Esophagus squamous epithelium (tissue), 5 donors: ENCODE measurements around the gene DFFA. TPM values are rescaled to one million over a fixed set of nuclear protein-coding genes. Genes with fewer than 3 reads are reported as not detected.
A peak's percentile ranks its signal among the peaks of the same experiment; 100 is the strongest.
"Not testable (repeated sequence)": the region's sequence is repeated elsewhere in the genome, so short reads cannot be mapped to it uniquely, and the experiment has no call there.

Experiments used
- DNase-seq: peaks from one replicate; lab custom pipeline; 2025; lab: John Stamatoyannopoulos, UW
- H3K27ac ChIP-seq, 4 donors: fragments of 200-600 bp; sonication (generic); one replicate each; pipeline ENCODE4 v1.5.1; 2016 to 2019; ENCODE audit warnings: mild to moderate bottlenecking in 1 of 4
- H3K27me3 ChIP-seq, 4 donors: fragments of 200-600 bp; sonication (generic); 1 replicate in 3 of 4; 2 replicates in 1 of 4; pipeline versions ENCODE4 v1.5.1 to v1.6.0; 2017 to 2021; ENCODE audit warnings: antibody characterized with exemption in 1 of 4
- H3K36me3 ChIP-seq, 3 donors: fragments of 200-600 bp; sonication (generic); one replicate each; pipeline ENCODE4 v1.5.1; 2016 to 2019
- H3K4me1 ChIP-seq, 3 donors: fragments of 200-600 bp; sonication (generic); one replicate each; pipeline ENCODE4 v1.5.1; 2017 to 2019
- H3K4me3 ChIP-seq, 4 donors: fragments of 200-600 bp; sonication (generic); 1 replicate in 3 of 4; 2 replicates in 1 of 4; pipeline ENCODE4 v1.5.1; 2016 to 2019; ENCODE audit warnings: mild to moderate bottlenecking in 2 of 4, moderate library complexity in 1 of 4
- H3K9me3 ChIP-seq, 3 donors: fragments of 200-600 bp; sonication (generic); one replicate each; pipeline ENCODE4 v1.5.1; 2016 to 2019
- POLR2A ChIP-seq, 4 donors: fragments of 450-650 bp; IDR thresholded peaks; one replicate each; pipeline ENCODE4 v1.6.1; 2017; ENCODE audit warnings: antibody characterized with exemption in 4 of 4, mild to moderate bottlenecking in 4 of 4, moderate library complexity in 3 of 4
- WGBS, 2 donors: methylation state at CpG; one replicate each; pipeline ENCODE4 v1.1.5; 2018; 5-methylcytosine and 5-hydroxymethylcytosine counted together
- intact Hi-C: fragments of 100-400 bp; cut with DNase I; formaldehyde crosslinking; loops from one replicate; pipeline ENCODE4 v1.15.0; 2022
- total RNA-seq, 4 donors: library from RNA; depleted of rRNA; stranded (reverse); fragments of >200 nt; gene quantifications; one replicate each; pipeline ENCODE4 v1.1.0, GENCODE V29; 2016
- TF ChIP-seq, protein P1 (sequence below), 6 experiments: fragments of 450-650 bp in 4 of 6; fragments of 200-600 bp in 2 of 6; sonication (generic) in 2 of 6; IDR thresholded peaks; one replicate each; pipeline ENCODE4 v1.5.1; 2016 to 2019; ENCODE audit warnings: antibody characterized with exemption in 6 of 6, mild to moderate bottlenecking in 4 of 6, moderate library complexity in 4 of 6
- donor health status: DM: yes; HTN: yes; CAD: no.

Gene DFFA
- total RNA-seq, 4 donors from 2014 or later = 14.9 to 40.4 (median 26.0) TPM

DNA sequence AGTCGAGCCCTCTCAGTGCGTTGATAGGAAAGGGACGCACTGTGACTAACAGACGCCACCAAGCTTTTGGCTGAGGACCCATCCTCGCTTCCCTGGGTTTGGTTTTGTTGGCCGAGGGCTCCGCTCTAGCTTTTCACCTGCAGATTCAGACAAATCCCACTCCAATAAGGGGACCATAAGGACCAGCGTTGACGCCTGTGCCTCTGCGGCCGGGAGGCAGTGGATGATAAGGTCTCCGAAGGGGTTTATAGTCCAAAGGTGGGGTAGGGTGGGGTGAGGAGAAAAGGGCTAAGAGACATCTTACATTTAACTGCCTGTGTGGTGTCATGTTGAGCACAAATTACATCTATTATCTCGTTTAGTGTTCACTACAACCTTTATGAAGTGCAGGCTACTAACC is 3.2 kb upstream of the DFFA start:
- Histone ChIP-seq H3K36me3 (no peaks in the 10 kb centered on the region), H3K27ac (peak overlapping the region; percentile 91 to 93 (median 92)), H3K4me1 (peaks cover 23 to 71% (median 25%) of the 10 kb centered on the region in 3 donors), H3K4me3 (peak overlapping the region; percentile 70 to 90 (median 88)), H3K9me3 (no peaks in the 10 kb centered on the region), H3K27me3 (no peaks in the 10 kb centered on the region)
- DNase-seq = no peak
- 0 to 2% methylated on average over 4 to 7 of the region's 13 CpGs for WGBS, 2 donors
- TF ChIP-seq, protein P1, sequence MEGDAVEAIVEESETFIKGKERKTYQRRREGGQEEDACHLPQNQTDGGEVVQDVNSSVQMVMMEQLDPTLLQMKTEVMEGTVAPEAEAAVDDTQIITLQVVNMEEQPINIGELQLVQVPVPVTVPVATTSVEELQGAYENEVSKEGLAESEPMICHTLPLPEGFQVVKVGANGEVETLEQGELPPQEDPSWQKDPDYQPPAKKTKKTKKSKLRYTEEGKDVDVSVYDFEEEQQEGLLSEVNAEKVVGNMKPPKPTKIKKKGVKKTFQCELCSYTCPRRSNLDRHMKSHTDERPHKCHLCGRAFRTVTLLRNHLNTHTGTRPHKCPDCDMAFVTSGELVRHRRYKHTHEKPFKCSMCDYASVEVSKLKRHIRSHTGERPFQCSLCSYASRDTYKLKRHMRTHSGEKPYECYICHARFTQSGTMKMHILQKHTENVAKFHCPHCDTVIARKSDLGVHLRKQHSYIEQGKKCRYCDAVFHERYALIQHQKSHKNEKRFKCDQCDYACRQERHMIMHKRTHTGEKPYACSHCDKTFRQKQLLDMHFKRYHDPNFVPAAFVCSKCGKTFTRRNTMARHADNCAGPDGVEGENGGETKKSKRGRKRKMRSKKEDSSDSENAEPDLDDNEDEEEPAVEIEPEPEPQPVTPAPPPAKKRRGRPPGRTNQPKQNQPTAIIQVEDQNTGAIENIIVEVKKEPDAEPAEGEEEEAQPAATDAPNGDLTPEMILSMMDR (IDR thresholded peaks at IDR 0.05) = no peak
- TF ChIP-seq POLR2A (IDR thresholded peaks at IDR 0.05) = no peak
- intact Hi-C loops = no loop called here

DNA sequence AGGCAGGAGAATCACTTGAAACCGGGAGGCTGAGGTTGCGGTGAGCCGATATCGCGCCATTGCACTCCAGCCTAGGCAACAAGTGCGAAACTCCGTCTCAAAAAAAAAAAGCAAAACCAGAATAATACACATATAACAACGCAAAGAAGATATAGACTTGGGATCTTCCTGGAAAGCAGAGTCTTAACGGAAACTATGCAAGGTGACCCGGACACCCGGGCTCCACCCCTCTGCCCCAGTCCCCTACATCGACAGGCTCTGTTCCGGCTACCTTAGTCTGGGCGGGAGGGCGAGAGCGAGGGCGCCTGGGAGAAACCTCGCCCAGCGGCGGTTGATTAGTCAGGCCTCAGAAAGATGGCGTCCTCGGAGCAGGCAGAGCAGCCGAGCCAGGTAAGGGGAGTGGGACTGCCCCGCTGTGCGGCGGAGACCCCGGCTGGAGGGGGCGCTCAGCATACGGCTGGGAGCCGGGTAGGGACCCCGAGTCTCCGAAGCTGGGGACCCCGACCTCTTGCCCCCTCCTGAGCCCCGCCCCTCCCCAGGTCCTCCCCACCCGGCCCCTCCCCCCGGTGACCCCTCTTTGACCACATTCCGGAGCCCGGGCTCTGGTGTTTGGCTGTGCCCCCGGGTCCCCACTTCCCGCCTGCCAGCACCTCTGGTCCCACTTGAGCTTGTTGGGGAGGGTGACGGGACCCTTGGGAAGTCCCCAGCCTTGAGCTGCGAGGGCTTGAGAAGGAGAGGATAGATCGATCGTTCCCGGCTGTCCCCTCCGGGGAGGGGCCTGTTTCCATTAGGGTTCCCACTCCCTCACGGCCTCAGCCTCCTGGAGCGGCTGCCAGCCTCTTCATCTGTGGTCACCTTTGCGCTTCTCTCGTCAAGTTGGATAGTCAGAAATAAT is 2.5 kb upstream of the DFFA start, which contains the start of gene PEX14:
Gene PEX14, plus strand, starts transcription at position 338 of the 895 bp plus-strand sequence. Its CDS starts 17 bp downstream, at position 355.
- Histone ChIP-seq H3K4me3 (peak within 1 kb of the TSS; percentile 70 to 90 (median 88)), H3K36me3 (no peaks in the 10 kb centered on the region), H3K27ac (peak within 1 kb of the TSS; percentile 91 to 93 (median 92)), H3K9me3 (no peaks in the 10 kb centered on the region), H3K27me3 (no peaks in the 10 kb centered on the region), H3K4me1 (peaks cover 23 to 73% (median 25%) of the 10 kb centered on the region in 3 donors)
- TF ChIP-seq, protein P1 (IDR thresholded peaks at IDR 0.05) = peak in 1 of 6 experiments; percentile 12
- TF ChIP-seq POLR2A (IDR thresholded peaks at IDR 0.05) = peak in 1 of 4 donors; percentile 33
- peak; percentile 27 for DNase-seq
- intact Hi-C loops = no loop called here
- 18 to 39% methylated on average over 13 to 22 of the region's 50 CpGs for WGBS, 2 donors

DNA sequence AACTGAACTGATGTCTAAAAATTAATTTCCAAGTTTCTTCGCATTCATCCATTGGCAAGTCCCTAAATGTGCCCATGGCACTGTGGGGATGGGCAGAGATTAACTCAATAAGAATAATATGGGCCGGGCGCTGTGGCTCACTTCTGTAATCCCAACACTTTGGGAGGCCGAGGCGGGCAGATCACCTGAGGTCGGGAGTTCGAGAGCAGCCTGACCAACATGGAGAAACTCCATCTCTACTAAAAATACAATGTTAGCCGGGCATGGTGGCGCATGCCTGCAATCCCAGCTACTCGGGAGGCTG is 1.9 kb upstream of the DFFA start:
- WGBS, 2 donors = 87 to 96% methylated on average over 8 to 10 of the region's 10 CpGs
- H3K27me3 ChIP-seq, intact Hi-C loops, H3K9me3 ChIP-seq, H3K36me3 ChIP-seq, DNase-seq: not testable (repeated sequence)
- peaks cover 19 to 67% (median 23%) of the 10 kb centered on the region in 3 donors for H3K4me1 ChIP-seq
- H3K27ac ChIP-seq = peak overlapping the region in 3 of 4 donors; percentile 91 to 92 (median 92)
- peak overlapping the region; percentile 70 to 90 (median 88) for H3K4me3 ChIP-seq

DNA sequence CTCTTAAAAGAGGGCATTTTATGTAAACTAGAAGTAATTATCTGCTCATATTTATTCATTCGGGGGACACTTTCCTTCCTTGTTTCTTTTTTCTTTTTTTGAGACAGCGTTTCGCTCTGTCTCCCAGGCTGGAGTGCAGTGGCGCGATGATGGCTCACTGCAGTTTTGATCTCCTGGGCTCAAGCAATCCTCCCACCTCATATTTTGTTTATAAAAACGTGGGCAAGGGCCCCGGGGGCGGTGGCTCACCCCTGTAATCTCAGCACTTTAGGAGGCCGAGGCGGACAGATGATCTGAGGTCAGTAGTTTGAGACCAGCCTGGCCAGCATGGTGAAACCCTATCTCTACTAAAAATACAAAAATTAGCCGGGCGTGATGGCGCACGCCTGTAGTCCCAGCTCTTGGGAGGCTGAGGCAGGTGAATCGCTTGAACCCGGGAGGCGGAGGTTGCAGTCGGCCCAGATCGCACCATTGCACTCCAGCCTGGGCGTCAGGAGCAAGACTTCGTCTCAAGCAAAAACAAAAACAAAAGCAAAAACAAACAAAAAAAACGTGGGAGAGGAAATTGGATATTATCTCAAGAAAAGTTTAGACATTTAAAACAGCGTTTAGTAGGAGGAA is 926 bp upstream of the DFFA start:
- Histone ChIP-seq H3K4me1 (peaks cover 16 to 61% (median 23%) of the 10 kb centered on the region in 3 donors), H3K36me3 (peaks cover 0 to 15% (median 4%) of the 10 kb centered on the region in 3 donors), H3K27ac (peak overlapping the region in 3 of 4 donors; percentile 7 to 86 (median 82)), H3K4me3 (peak overlapping the region in 2 of 4 donors; percentile 89 to 94), H3K27me3 (no peaks in the 10 kb centered on the region), H3K9me3 (no peaks in the 10 kb centered on the region)
- intact Hi-C loops = no loop called here
- 74 to 88% methylated on average over 22 to 23 of the region's 23 CpGs for WGBS, 2 donors
- DNase-seq = no peak
- TF ChIP-seq POLR2A (IDR thresholded peaks at IDR 0.05) = no peak
- TF ChIP-seq, protein P1 (IDR thresholded peaks at IDR 0.05) = no peak

DNA sequence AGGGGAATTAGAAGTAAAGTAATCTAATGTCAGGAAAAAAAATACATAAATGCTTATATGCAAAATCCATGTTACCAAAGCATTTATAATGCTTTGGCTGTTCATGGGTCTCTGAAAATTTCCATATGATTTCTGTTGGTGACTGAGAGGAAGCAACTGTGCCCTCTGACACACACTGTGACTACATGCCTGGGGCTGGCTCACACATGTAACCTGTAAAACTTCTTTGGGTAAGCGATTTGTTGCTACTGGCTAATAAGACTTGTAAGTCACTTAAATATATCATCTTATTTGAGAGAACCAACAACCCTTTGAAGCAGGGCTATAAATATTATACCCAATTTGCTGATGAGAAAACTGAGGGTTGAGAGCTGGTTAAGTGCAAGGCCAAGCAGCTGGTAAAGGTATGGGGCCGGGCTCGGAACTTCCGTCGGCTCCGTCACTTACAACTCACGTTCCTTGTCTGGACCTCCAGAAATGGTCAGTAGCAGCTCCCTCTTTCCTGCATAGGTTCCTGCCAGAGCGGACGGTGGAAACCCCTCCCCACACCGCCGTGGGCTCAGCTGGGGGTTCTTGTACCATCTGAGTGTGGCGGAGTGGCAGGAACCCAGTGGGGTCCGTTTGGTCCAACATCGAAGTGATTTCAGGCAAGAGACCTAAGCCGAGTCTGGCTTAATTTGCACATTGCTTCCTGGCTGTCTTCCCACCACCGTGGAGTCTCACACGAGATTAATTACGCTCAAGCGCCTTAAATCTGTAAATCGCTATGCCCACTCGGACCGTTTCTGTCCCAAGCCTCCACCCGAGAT is 714 bp downstream of the DFFA start:
- no peaks in the 10 kb centered on the region for H3K27me3 ChIP-seq
- peak overlapping the region; percentile 82 to 88 (median 86) for H3K27ac ChIP-seq
- peaks cover 5 to 31% (median 6%) of the 10 kb centered on the region in 3 donors for H3K36me3 ChIP-seq
- peak overlapping the region; percentile 66 to 94 (median 82) for H3K4me3 ChIP-seq
- DNase-seq = no peak
- WGBS, 2 donors = 4 to 16% methylated on average over 13 to 16 of the region's 23 CpGs
- no peaks in the 10 kb centered on the region for H3K9me3 ChIP-seq
- peaks cover 16 to 45% (median 23%) of the 10 kb centered on the region in 3 donors for H3K4me1 ChIP-seq
- TF ChIP-seq POLR2A (IDR thresholded peaks at IDR 0.05) = no peak
- TF ChIP-seq, protein P1 (IDR thresholded peaks at IDR 0.05) = no peak
- intact Hi-C loops = no loop called here
